ENCODE data around the gene MCM9. TPM values are rescaled to one million over a fixed set of nuclear protein-coding genes. Genes with fewer than 3 reads are reported as not detected.

MCM9 gene
- polyA plus RNA-seq, 3 donors = 9.4 to 11.9 (median 9.8) TPM

DNA sequence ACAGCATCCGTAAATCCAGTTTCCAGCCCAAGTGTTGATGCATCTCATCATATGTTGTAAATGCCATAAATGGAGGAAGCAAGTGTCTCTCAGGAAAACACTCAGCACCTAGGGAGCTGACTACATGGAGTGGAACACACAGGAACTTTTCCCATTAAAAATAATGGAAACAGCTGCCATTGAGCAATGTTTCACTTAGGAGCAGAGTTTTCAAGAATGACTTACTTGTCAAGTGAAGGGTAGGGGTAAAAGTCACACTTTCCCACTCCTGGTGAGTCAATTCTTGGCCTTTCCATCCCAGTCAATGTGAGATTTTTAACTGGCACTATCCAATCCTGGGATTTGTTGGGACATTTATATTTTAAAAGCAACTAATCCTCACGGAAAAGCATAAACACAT, 160.4 kb downstream of the MCM9 start:
- no peak overlapping the region for H3K27ac ChIP-seq (ENCODE audit: low read depth in 1 of 2, low read length in 2 of 2)
- DNase-seq = no peak
- TF ChIP-seq, protein P1, sequence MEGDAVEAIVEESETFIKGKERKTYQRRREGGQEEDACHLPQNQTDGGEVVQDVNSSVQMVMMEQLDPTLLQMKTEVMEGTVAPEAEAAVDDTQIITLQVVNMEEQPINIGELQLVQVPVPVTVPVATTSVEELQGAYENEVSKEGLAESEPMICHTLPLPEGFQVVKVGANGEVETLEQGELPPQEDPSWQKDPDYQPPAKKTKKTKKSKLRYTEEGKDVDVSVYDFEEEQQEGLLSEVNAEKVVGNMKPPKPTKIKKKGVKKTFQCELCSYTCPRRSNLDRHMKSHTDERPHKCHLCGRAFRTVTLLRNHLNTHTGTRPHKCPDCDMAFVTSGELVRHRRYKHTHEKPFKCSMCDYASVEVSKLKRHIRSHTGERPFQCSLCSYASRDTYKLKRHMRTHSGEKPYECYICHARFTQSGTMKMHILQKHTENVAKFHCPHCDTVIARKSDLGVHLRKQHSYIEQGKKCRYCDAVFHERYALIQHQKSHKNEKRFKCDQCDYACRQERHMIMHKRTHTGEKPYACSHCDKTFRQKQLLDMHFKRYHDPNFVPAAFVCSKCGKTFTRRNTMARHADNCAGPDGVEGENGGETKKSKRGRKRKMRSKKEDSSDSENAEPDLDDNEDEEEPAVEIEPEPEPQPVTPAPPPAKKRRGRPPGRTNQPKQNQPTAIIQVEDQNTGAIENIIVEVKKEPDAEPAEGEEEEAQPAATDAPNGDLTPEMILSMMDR (IDR thresholded peaks at IDR 0.05) = no peak
- no peak overlapping the region for H2AFZ ChIP-seq (ENCODE audit: insufficient read depth, low read depth, low read length, poor library complexity, severe bottlenecking)
- peaks cover 0 to 1% (median 0%) of the 10 kb centered on the region in 7 donors for H3K9me3 Mint-ChIP-seq
- no peak overlapping the region for H3K9ac ChIP-seq (ENCODE audit: insufficient read depth, low read length, poor library complexity, severe bottlenecking)
- H3K27me3 Mint-ChIP-seq (ENCODE audit: low read depth in 3 of 3) = peaks cover 0 to 2% (median 0%) of the 10 kb centered on the region in 3 donors
- H3K4me1 ChIP-seq (ENCODE audit: control insufficient read depth in 1 of 2, insufficient read depth in 2 of 2, low read length in 2 of 2) = peaks cover 27 to 31% of the 10 kb centered on the region in 2 donors
- H3K27ac Mint-ChIP-seq = no peak overlapping the region
- H3K9me3 ChIP-seq (replicated peaks in 1 of 2; ENCODE audit: control insufficient read depth in 1 of 2, insufficient read depth in 1 of 2, low read length in 2 of 2) = no peaks in the 10 kb centered on the region
- H3K36me3 ChIP-seq (replicated peaks in 1 of 2; ENCODE audit: control insufficient read depth in 1 of 2, insufficient read depth in 2 of 2, low read length in 2 of 2) = no peaks in the 10 kb centered on the region
- H4K20me1 ChIP-seq (ENCODE audit: insufficient read depth, low read length) = no peaks in the 10 kb centered on the region
- no CpG with 5 or more reads among the region's 2 CpGs for WGBS (ENCODE audit: insufficient coverage)
- H3K4me3 Mint-ChIP-seq = no peak overlapping the region
- intact Hi-C loops (cut with micrococcal nuclease) = loop anchor here in 1 of 2 donors (5.0 to 10.0 kb wide), 2 partner anchors 37 to 120 kb away; partner anchors contain the start of gene CEP85L
- no peak overlapping the region for H3K4me2 ChIP-seq (replicated peaks; ENCODE audit: extremely low read depth, low read length, poor library complexity, severe bottlenecking)
- H3K27me3 ChIP-seq (ENCODE audit: control insufficient read depth in 2 of 2, insufficient read depth in 2 of 2, low read length in 2 of 2) = no peaks in the 10 kb centered on the region
- no peak overlapping the region for H3K4me3 ChIP-seq (replicated peaks in 1 of 3; ENCODE audit: low read depth in 2 of 3, low read length in 3 of 3)
- H3K36me3 Mint-ChIP-seq = no peaks in the 10 kb centered on the region
- peaks cover 32% of the 10 kb centered on the region for H3K4me1 Mint-ChIP-seq
- no peaks in the 10 kb centered on the region for H3K79me2 ChIP-seq (ENCODE audit: insufficient read depth, low read length)

DNA sequence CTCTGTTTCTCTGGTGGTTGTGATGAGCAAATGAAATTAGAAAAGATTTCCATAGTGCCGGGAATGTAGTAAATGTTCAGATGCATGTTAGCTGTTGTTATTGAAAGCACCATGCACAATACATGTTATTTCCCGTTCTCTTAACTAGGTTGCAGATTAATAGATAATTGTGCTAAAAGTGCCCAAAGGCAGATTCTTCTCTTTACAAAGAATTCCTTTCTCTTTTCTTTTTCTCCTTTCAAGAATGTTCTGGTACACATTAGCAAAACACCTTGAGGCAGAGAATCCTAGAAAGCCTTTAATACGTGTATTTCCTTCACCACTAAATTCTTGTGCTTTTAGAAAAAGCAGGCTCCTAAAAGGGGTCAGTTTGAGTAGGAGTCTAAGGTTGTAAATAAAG, 162.1 kb downstream of the MCM9 start:
- Mint-ChIP-seq H3K36me3 (no peaks in the 10 kb centered on the region), H3K27me3 (ENCODE audit: low read depth in 3 of 3) (peaks cover 0 to 2% (median 0%) of the 10 kb centered on the region in 3 donors), H3K27ac (no peak overlapping the region), H3K4me1 (peaks cover 46% of the 10 kb centered on the region), H3K9me3 (peaks cover 0 to 1% (median 0%) of the 10 kb centered on the region in 7 donors), H3K4me3 (no peak overlapping the region)
- intact Hi-C loops (cut with micrococcal nuclease) = loop anchor here in 1 of 2 donors (5.0 to 10.0 kb wide), 2 partner anchors 36 to 118 kb away; partner anchors contain the start of gene CEP85L
- Histone ChIP-seq H3K4me3 (replicated peaks in 1 of 3; ENCODE audit: low read depth in 2 of 3, low read length in 3 of 3) (no peak overlapping the region), H3K4me1 (ENCODE audit: control insufficient read depth in 1 of 2, insufficient read depth in 2 of 2, low read length in 2 of 2) (peaks cover 36 to 44% of the 10 kb centered on the region in 2 donors), H3K9ac (ENCODE audit: insufficient read depth, low read length, poor library complexity, severe bottlenecking) (no peak overlapping the region), H2AFZ (ENCODE audit: insufficient read depth, low read depth, low read length, poor library complexity, severe bottlenecking) (no peak overlapping the region), H3K27me3 (ENCODE audit: control insufficient read depth in 2 of 2, insufficient read depth in 2 of 2, low read length in 2 of 2) (no peaks in the 10 kb centered on the region), H3K27ac (ENCODE audit: low read depth in 1 of 2, low read length in 2 of 2) (no peak overlapping the region), H3K36me3 (replicated peaks in 1 of 2; ENCODE audit: control insufficient read depth in 1 of 2, insufficient read depth in 2 of 2, low read length in 2 of 2) (no peaks in the 10 kb centered on the region), H3K79me2 (ENCODE audit: insufficient read depth, low read length) (no peaks in the 10 kb centered on the region), H3K9me3 (replicated peaks in 1 of 2; ENCODE audit: control insufficient read depth in 1 of 2, insufficient read depth in 1 of 2, low read length in 2 of 2) (no peaks in the 10 kb centered on the region), H4K20me1 (ENCODE audit: insufficient read depth, low read length) (no peaks in the 10 kb centered on the region), H3K4me2 (replicated peaks; ENCODE audit: extremely low read depth, low read length, poor library complexity, severe bottlenecking) (no peak overlapping the region)
- TF ChIP-seq, protein P1 (IDR thresholded peaks at IDR 0.05) = no peak
- no peak for DNase-seq
- WGBS (ENCODE audit: insufficient coverage) = no CpG with 5 or more reads among the region's 3 CpGs

All from CD14-positive monocyte (primary cell).